ENCODE results near the gene LCMT1.
A peak's percentile ranks its signal among the peaks of the same experiment; 100 is the strongest.
"Not testable (repeated sequence)": the region's sequence is repeated elsewhere in the genome, so short reads cannot be mapped to it uniquely, and the experiment has no call there.

LCMT1 gene

GRCh38 chr16:25111403-25112166 lies at the start of gene LCMT1:
TSS of gene LCMT1 (plus strand) at chr16:25111742. CDS start at chr16:25111884, 142 bp downstream.
- peak; percentile 87 to 95 for DNase-seq

GRCh38 chr16:25063102-25063501 lies 48.4 kb upstream of the LCMT1 start:
- no peak for DNase-seq

GRCh38 chr16:25063865-25064264 lies 47.7 kb upstream of the LCMT1 start:
- no peak for DNase-seq

- DNase-seq, result not testable (repeated sequence)
Measured at GRCh38 chr16:25064281-25064680, 47.3 kb upstream of the LCMT1 start.

- no peak for DNase-seq
Measured at GRCh38 chr16:25064937-25065336, 46.6 kb upstream of the LCMT1 start.

- no peak for DNase-seq
Measured at GRCh38 chr16:25065899-25066298, 45.6 kb upstream of the LCMT1 start.

- DNase-seq, result no peak
Measured at GRCh38 chr16:25066426-25066746, 45.2 kb upstream of the LCMT1 start.

GRCh38 chr16:25066747-25067631 lies 44.6 kb upstream of the LCMT1 start:
- peak; percentile 23 to 79 for DNase-seq

- DNase-seq, result no peak
Measured at GRCh38 chr16:25073854-25074253, 37.7 kb upstream of the LCMT1 start.

- no peak for DNase-seq
Measured at GRCh38 chr16:25078386-25078978, 33.1 kb upstream of the LCMT1 start.

- no peak for DNase-seq
Measured at GRCh38 chr16:25079637-25080378, 31.7 kb upstream of the LCMT1 start.

- no peak for DNase-seq
Measured at GRCh38 chr16:25080420-25081131, 31.0 kb upstream of the LCMT1 start.

GRCh38 chr16:25081702-25082101 lies 29.8 kb upstream of the LCMT1 start:
- no peak for DNase-seq

GRCh38 chr16:25083065-25083464 lies 28.5 kb upstream of the LCMT1 start:
- no peak for DNase-seq

- no peak for DNase-seq
Measured at GRCh38 chr16:25083701-25084100, 27.8 kb upstream of the LCMT1 start.

GRCh38 chr16:25084797-25085196 lies 26.7 kb upstream of the LCMT1 start:
- no peak for DNase-seq

GRCh38 chr16:25087761-25088160 lies 23.8 kb upstream of the LCMT1 start:
- DNase-seq, result no peak

GRCh38 chr16:25089351-25089750 lies 22.2 kb upstream of the LCMT1 start:
- DNase-seq, result no peak

- no peak for DNase-seq
Measured at GRCh38 chr16:25092441-25092840, 19.1 kb upstream of the LCMT1 start.

- DNase-seq, result no peak
Measured at GRCh38 chr16:25093208-25094061, 18.1 kb upstream of the LCMT1 start.

- DNase-seq, result no peak
Measured at GRCh38 chr16:25094596-25094995, 16.9 kb upstream of the LCMT1 start.
